Ammon's horn (tissue), 1 donor: ENCODE data around the gene DLX4.

Experiments used
- DNase-seq: peaks from one replicate; pipeline ENCODE4 v3.0.0-alpha.2; 2016; ENCODE audit warnings: low spot score

Gene DLX4

DNA sequence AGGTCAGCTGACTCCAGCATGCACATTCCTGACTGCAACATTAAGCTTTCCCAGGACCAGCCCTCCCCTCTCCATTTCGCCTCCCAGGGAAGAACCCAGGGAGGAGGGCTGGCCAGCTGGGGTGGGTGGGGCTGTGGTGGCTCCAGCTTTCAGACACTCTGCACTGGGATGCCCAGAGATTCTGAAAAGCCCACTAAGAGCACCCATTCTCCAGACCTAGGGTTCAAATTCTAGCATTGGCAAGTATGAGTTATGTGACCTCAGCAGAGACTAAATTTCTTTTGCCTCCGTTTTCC, 18.2 kb downstream of the DLX4 start:
- DNase-seq: no peak

- peak; percentile 35 for DNase-seq
Measured at GRCh38 chr17:49987681-49988441, 18.9 kb downstream of the DLX4 start.

GRCh38 chr17:49989518-49989880, 20.5 kb downstream of the DLX4 start:
- DNase-seq: no peak

- no peak for DNase-seq
Measured at GRCh38 chr17:49990331-49990730, 21.3 kb downstream of the DLX4 start.

DNA sequence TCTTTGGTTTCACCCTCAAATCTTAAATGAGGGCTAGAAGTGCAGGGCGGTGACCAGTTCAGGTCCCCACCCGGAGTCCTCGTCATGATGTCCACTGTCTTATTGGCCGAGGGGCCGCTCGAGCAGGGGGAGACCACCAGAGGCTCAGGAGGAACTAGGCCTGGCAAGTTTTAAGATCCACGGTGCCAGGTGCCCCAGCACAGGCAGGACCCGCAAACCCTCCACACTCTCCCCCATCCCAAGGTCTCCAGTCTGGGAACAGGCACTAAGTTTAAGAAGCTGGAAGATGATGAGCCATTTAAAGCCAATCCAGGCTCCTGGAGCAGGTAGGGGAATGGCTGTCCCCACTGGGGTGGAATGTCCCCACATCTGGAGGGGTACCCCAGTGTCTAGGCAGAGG, 21.9 kb downstream of the DLX4 start:
- no peak for DNase-seq

- DNase-seq: no peak
Measured at GRCh38 chr17:49991409-49991808, 22.4 kb downstream of the DLX4 start.

GRCh38 chr17:49992191-49992932, 23.4 kb downstream of the DLX4 start:
- no peak for DNase-seq

GRCh38 chr17:49992933-49993422, 24.0 kb downstream of the DLX4 start:
- DNase-seq: no peak

GRCh38 chr17:49993423-49994060, 24.6 kb downstream of the DLX4 start:
- DNase-seq: no peak

DNA sequence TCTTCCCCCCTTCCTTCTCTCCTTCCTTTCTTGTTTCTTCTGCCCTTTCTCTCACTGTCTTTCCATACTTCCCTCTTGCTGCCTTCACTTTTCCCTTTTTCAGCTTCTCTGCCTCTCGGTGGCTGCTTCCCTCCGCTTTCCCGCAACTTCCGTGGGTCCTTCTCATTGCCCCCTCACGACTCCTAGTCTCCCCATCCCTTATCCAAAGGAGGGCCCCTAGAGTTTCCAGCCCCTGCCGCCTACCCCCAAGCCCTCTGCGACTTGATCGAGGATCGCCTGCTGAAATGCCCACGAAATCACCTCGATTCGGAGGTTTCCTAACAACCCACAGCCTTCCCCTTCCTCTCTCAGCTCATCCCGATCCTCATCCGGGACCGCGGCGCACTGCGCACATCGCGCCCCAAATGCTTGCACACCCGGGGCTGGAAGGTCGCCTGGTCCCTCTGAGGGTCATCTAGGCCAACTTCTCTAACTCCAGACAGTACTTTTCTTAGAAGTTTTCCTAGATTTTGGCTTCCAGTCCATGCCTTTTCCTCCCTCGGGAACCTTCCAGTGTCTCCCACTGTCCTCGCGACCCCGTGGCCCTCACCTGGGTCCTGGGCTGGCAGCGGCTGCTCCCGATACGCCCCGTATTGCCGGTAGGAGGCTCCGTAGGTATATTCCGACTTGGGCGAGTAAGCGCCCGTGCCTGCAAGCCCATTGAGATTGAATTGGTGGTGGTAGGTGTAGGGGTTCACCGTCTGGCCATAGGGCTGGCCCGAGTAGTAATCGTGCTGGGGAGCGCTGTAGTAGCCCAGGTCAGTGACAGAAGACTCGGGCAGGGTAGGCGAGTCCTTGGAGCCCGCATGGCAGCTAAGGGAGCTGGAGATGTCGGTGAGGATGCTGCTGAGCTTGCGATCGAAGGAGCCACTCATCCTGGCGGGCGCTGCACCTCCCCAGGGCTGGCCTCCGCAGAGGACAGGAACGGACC, 25.4 kb downstream of the DLX4 start:
- no peak for DNase-seq

- peak; percentile 18 for DNase-seq
Measured at GRCh38 chr17:49995055-49995738, 26.2 kb downstream of the DLX4 start, which contains the start of gene DLX3. Gene DLX3 (minus strand): TSS chr17:49995224. CDS start chr17:49994998, 226 bp downstream.

- DNase-seq: no peak
Measured at GRCh38 chr17:49996121-49996494, 27.1 kb downstream of the DLX4 start.

DNA sequence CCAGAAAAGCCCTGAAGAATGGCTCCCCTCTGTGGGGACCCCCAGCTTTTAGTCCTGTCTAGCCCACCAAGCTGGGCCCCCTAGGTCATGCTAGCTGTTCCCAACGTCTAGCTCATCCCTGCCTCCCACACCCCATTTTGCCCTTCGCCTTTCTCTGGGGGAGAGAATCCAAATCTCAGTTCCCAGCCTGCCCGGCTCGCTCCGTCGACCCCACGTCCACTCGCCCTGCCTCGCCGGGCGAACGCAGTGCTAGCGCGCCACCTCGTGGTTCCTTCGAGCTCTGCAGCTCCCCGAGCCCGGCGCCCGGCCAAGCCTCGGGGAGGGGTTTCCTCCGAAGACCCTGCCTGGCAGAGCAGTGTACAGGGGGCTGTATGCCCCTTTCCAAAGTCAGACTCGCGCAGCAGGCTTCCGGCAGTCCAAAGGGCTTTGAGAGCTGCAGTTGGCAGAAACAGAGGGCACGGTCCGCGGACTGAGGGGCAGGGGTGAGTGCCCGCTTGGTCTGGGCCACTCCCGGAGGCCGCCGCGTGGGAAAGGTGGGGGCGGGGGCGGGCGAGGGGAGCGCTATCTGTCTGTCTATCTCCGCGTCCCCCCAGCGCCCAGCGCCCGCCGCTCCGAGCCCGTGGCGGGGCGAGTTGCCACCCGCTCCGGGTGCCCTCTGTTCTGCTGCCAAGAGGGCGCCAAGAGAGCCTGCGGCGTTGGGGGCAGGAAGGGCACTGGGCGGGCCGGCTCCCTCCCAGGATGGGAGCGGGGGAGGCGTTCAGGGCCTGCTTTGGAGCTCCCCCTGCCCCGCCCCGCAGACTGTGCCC, 27.7 kb downstream of the DLX4 start:
- no peak for DNase-seq

DNA sequence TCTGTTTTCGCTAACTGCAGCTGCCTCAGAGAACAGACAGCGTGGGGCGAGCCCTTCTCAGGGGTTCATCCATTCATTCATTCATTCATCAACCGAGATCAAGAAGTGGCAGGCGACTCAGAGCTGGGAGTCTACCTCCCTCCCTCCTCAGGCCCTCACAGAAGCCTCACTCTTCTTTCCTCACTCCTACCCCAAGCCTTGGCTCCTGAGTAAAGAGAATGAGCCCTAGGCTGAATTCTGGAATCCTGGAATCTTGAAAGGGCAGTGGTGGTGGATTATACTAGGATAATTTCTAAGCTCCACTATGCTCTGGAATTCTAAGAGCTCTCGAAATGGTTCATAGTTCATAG, 28.3 kb downstream of the DLX4 start:
- DNase-seq: no peak

DNA sequence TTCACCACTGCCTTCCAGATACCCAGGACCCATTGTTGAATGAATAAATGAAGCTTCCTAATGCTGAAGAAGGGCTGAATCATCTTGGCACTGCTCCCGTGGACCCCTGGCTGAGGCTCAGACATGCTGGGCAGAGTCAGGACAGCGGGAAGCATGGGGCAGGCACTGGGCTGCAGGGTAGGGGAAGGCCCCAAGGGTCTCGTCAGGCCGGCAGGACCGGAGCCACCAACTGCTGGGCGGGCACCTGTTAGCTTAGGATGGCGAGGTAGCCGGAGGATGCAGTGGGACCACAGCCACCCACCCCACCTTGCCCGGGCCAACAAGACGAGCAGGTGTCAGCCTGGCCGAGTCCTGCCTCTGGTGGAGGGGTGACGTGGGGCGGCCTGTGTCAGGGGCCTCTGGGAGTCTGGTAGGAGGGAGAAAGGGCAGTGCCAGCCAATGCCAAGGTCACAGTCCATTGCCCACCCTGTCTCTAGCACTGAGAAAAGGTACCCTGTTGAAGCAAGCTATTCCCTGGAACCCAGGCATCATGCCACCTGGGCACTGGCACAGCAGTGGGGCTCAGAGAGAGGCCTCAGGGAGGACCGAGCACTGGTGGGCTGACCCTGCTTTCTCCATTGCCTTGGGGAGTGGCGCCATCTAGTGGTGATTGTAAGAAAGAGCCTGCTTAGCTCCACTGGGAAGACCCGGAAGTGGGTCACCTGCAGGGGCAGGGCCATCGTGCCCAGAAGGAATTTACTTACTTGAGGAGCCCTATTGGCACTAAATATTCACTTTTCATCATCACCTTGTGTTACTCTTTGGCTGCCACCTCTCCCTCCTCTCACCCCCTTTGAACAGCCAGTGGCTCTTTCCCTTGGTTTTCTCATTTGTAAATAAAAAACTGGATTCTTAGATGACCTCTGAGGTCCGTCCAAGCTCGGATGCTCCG, 29.0 kb downstream of the DLX4 start:
- peak; percentile 90 for DNase-seq

DNA sequence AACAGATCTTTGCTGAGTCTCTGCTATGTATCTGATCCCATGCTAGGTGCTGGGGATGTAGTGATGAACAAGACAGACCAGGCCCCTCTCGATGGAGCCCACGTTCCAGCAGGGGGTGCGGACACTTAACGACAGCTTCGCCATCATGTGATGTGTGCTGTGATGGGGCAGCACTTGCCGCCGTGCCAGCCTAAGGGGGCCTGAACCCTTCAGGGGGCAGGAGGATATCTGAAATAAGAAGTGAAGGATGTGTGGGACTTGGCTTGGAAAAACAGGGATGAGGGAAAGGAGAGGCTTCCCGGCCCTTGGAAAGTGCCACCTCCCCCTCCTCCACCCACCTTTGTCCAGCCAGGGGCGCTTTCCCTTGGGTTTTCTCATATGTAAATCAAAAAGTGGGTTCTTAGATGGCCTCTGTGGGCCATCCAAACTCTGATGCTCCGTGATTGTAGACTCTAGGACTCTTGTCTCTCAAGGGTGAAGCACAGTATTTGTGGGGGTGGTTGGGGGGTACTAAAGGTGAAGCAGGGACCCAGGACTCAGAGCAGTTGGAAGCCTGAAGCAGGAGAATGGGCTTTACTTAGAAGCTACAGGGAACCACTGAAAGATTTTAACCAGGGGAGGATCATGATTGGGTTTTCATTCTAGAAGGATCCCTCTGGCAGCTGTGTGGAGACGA, 30.0 kb downstream of the DLX4 start:
- no peak for DNase-seq

DNA sequence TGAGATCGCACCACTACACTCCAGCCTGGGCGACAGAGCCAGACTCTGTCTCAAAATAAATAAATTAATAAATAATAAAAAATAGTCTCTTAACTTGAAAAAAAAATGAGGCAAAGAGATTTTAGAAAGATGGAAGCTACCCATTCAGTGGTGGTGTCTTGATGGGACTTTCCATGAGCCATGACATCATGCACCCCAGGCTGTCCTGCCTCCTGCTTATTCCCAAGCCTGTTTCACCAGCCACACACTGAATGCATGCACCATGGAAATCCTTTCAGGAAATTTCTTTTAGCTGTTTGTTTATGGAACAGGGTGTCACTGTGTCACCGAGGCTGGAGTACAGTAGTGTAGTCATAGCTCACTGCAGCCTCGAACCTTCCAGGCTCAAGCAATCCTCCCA, 34.9 kb downstream of the DLX4 start:
- DNase-seq: no peak

DNA sequence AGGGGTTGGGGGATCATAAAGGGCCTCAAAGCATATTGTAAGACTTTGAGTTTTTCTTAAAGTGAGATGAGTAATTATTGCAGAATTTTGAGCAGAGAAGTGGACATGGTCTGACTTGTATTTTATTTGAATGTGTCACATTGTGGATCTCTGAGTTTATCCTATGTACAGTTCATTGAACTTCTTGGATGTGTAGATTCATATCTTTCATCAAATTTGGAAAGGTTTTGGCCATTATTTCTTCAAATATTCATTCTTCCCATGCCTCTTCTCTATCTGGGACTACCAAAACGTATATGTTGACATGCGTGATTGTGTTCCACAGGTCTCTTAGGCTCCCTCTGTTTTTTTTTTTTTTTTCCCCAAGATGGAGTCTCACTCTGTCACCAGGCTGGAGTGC, 40.3 kb downstream of the DLX4 start:
- no peak for DNase-seq

DNA sequence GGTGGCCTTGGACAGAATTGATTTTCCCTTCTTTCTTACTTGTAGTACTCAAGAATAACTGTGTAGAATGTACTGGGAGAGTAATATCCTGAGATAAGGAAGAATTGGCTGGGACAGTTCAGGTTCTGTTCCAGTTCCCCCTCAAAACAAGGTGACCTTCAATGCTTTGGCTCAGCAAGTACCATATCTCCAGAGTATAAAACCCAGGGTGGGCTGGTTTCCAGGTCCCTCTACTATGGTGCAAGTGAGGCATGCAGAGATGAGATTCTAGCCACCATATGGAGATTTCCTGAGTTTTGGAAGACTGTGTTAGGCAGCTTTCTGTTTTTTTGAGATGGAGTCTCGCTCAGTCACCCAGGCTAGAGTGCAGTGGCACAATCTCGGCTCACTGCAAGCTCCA, 44.1 kb downstream of the DLX4 start:
- no peak for DNase-seq
